DOHH2 (cell line): Measurements from ENCODE around the gene RBAK.
"Not testable (repeated sequence)": the region's sequence is repeated elsewhere in the genome, so short reads cannot be mapped to it uniquely, and the experiment has no call there.

Source experiments
- H3F3A ChIP-seq: fragments of 200-600 bp; sonication (generic), shearing (Covaris generic); 2 replicates; pipeline ENCODE4 v1.6.0; 2016; ENCODE audit warnings: antibody characterized with exemption, mild to moderate bottlenecking; ENCODE audit not compliant: control insufficient read depth, insufficient read depth
- H3K27ac ChIP-seq: fragments of 200-600 bp; sonication (generic); 2 replicates; pipeline ENCODE4 v1.5.1; 2014; ENCODE audit warnings: low read depth, mild to moderate bottlenecking, low read length, moderate library complexity
- H3K27me3 ChIP-seq: fragments of 200-600 bp; sonication (generic); 2 replicates; pipeline ENCODE4 v1.6.1; 2014; ENCODE audit warnings: mild to moderate bottlenecking, low read length, mixed read lengths; ENCODE audit not compliant: control insufficient read depth
- H3K36me3 ChIP-seq: fragments of 200-600 bp; sonication (generic); 2 replicates; pipeline ENCODE4 v1.6.1; 2014; ENCODE audit warnings: mild to moderate bottlenecking, low read length, moderate library complexity, mixed read lengths; ENCODE audit not compliant: control insufficient read depth
- H3K4me1 ChIP-seq: fragments of 200-600 bp; sonication (generic); 2 replicates; pipeline ENCODE4 v1.6.1; 2014; ENCODE audit warnings: mild to moderate bottlenecking, low read length, mixed read lengths; ENCODE audit not compliant: control insufficient read depth
- H3K4me2 ChIP-seq: fragments of 200-600 bp; sonication (generic); 2 replicates; pipeline ENCODE4 v1.6.0; 2014; ENCODE audit warnings: mild to moderate bottlenecking, low read length, moderate library complexity
- H3K4me3 ChIP-seq: fragments of 200-600 bp; sonication (generic); 2 replicates; pipeline ENCODE4 v1.5.1; 2014; ENCODE audit warnings: mild to moderate bottlenecking, low read length, mixed read lengths
- H3K79me2 ChIP-seq: fragments of 200-600 bp; sonication (generic); 2 replicates; pipeline ENCODE4 v1.6.1; 2014; ENCODE audit warnings: mild to moderate bottlenecking, low read length, mixed read lengths; ENCODE audit not compliant: control insufficient read depth
- H3K9me2 ChIP-seq: fragments of 200-600 bp; sonication (generic); replicated peaks from 2 replicates; pipeline ENCODE4 v1.6.1; 2014; ENCODE audit warnings: mild to moderate bottlenecking, low read length, mixed read lengths; ENCODE audit not compliant: control insufficient read depth
- H3K9me3 ChIP-seq: fragments of 200-600 bp; sonication (generic); 2 replicates; pipeline ENCODE4 v1.6.1; 2014; ENCODE audit warnings: antibody characterized with exemption, low read length, mixed read lengths; ENCODE audit not compliant: control insufficient read depth, insufficient read depth
- H4K20me1 ChIP-seq: fragments of 200-600 bp; sonication (generic); 2 replicates; pipeline ENCODE4 v1.6.0; 2014; ENCODE audit warnings: low read depth, mild to moderate bottlenecking, antibody characterized with exemption, low read length, moderate library complexity; ENCODE audit not compliant: control insufficient read depth, insufficient read depth
- EZH2phosphoT487 ChIP-seq: fragments of 200-600 bp; sonication (generic); IDR thresholded peaks from 2 replicates; pipeline ENCODE4 v1.6.1; 2017; ENCODE audit warnings: borderline replicate concordance, mild to moderate bottlenecking, antibody characterized with exemption, low read length, moderate library complexity, mixed read lengths
- TF ChIP-seq, protein P1 (sequence below): fragments of 200-600 bp; sonication (generic); IDR thresholded peaks from one replicate; pipeline ENCODE4 v1.5.1; 2014; ENCODE audit warnings: antibody characterized with exemption, mild to moderate bottlenecking, low read depth, low read length; ENCODE audit not compliant: poor library complexity, severe bottlenecking

The RBAK gene

DNA sequence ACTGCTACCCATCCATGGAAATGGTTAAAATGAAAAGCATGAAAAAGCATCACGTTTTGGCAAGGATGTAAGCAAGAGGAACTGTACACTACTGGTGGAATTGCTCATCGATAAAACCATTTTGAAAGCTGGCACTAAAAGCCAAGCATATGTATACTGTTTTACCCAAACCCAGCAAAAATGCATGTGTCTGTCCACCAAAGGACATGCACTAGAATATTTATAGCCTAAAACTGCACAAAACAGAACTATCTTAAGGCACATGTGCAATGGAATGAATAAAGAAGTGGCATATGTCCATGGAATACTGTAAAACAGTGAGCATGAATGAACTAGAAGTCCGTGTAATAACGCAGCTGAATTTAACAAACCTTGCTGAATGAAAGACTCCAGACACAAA lies 22.9 kb downstream of the RBAK start:
- H3K4me2 ChIP-seq, result no peak overlapping the region
- H3K4me3 ChIP-seq, result no peak overlapping the region
- no peak for TF ChIP-seq EZH2phosphoT487
- TF ChIP-seq, protein P1, sequence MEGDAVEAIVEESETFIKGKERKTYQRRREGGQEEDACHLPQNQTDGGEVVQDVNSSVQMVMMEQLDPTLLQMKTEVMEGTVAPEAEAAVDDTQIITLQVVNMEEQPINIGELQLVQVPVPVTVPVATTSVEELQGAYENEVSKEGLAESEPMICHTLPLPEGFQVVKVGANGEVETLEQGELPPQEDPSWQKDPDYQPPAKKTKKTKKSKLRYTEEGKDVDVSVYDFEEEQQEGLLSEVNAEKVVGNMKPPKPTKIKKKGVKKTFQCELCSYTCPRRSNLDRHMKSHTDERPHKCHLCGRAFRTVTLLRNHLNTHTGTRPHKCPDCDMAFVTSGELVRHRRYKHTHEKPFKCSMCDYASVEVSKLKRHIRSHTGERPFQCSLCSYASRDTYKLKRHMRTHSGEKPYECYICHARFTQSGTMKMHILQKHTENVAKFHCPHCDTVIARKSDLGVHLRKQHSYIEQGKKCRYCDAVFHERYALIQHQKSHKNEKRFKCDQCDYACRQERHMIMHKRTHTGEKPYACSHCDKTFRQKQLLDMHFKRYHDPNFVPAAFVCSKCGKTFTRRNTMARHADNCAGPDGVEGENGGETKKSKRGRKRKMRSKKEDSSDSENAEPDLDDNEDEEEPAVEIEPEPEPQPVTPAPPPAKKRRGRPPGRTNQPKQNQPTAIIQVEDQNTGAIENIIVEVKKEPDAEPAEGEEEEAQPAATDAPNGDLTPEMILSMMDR, result no peak
- no peak overlapping the region for H3K27ac ChIP-seq
- H3K4me1 ChIP-seq, result no peaks in the 10 kb centered on the region
- H4K20me1 ChIP-seq, result no peaks in the 10 kb centered on the region
- H3K36me3 ChIP-seq, result peaks cover 50% of the 10 kb centered on the region
- H3K9me3 ChIP-seq, result peaks cover 51% of the 10 kb centered on the region
- H3K79me2 ChIP-seq, result no peaks in the 10 kb centered on the region
- peaks cover 14% of the 10 kb centered on the region; the same call in 1 of the 2 replicates for H3F3A ChIP-seq
- H3K9me2 ChIP-seq, result no peaks in the 10 kb centered on the region
- H3K27me3 ChIP-seq, result no peaks in the 10 kb centered on the region

DNA sequence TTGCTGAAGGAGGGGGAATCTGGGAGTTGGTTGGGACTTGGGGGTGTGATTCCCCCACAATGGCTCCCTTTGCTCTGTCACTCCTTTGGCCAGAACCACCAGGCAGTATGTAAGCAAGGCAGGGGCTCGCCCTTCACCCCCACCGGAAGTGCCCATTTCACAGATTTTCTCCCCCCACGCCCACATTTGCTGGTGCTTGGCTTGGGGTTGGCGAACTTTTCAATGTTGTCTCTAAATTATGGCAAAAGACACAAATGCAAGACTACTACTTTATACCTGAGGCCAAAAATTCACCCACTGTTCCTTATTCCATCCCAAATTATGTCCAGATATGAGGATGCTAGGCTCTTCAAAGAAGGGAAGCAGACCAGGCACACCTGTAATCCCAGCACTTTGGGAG lies 24.5 kb downstream of the RBAK start:
- H3K4me1 ChIP-seq, result no peaks in the 10 kb centered on the region
- TF ChIP-seq EZH2phosphoT487, result no peak
- TF ChIP-seq, protein P1, result no peak
- no peaks in the 10 kb centered on the region for H4K20me1 ChIP-seq
- peaks cover 34% of the 10 kb centered on the region for H3K9me3 ChIP-seq
- no peak overlapping the region for H3K4me3 ChIP-seq
- H3K9me2 ChIP-seq, result no peaks in the 10 kb centered on the region
- H3K79me2 ChIP-seq, result no peaks in the 10 kb centered on the region
- no peak overlapping the region for H3K4me2 ChIP-seq
- H3K36me3 ChIP-seq, result peaks cover 33% of the 10 kb centered on the region
- H3F3A ChIP-seq, result peaks cover 5% of the 10 kb centered on the region; the same call in 1 of the 2 replicates
- H3K27ac ChIP-seq, result no peak overlapping the region
- no peaks in the 10 kb centered on the region for H3K27me3 ChIP-seq

DNA sequence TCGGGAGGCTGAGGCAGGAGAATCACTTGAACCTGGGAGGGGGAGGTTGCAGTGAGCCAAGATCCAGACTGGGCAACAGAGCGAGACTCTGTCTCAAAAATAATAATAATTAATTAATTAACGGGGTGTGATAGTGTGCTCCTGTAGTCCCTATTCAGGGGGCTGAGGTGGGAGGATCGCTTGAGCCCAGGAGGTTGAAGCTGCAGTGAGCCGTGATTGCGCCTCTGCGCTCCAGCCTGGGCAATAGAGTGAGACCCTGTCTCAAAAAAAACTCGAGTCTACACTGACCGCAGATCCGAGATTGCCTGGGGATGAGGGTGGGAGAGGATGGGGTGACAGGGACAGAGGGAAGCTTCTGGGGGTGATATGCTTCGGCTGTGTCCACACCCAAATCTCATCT lies 29.5 kb downstream of the RBAK start:
- H3K4me2 ChIP-seq, H3K4me1 ChIP-seq, H3F3A ChIP-seq, H3K9me3 ChIP-seq, H4K20me1 ChIP-seq, H3K27ac ChIP-seq, H3K79me2 ChIP-seq, H3K9me2 ChIP-seq, H3K27me3 ChIP-seq, H3K4me3 ChIP-seq, H3K36me3 ChIP-seq: not testable (repeated sequence)

DNA sequence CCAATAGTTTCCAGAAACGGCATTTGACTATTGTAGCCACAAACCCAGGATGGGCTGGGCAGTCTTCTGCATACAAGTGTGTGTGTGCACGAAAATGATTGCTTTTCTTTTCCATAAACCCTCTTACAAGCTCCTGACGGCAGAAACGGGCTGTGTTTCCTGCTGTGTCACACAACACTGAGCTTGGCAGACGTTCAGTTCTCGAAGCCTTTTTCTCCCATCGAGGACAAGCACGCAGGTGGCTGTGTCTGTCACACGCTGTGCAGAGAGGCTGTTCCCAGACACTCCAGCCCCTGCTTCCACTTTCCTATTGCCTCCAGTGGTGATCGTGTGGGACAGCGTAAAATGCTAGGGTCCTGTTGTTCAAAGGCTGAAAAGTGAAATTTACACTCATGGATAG lies 32.1 kb downstream of the RBAK start:
- H3K4me2 ChIP-seq, result no peak overlapping the region
- no peak overlapping the region for H3K4me3 ChIP-seq

More for the DNA sequence above, 32.1 kb downstream of the RBAK start:
- no peak for TF ChIP-seq EZH2phosphoT487
- Histone ChIP-seq H3K9me2 (no peaks in the 10 kb centered on the region), H3K9me3 (no peaks in the 10 kb centered on the region), H4K20me1 (no peaks in the 10 kb centered on the region), H3K36me3 (no peaks in the 10 kb centered on the region), H3F3A (no peaks in the 10 kb centered on the region), H3K4me1 (no peaks in the 10 kb centered on the region), H3K27me3 (no peaks in the 10 kb centered on the region), H3K27ac (no peak overlapping the region), H3K79me2 (no peaks in the 10 kb centered on the region)
